ENCODE measurements around the gene TMEM263. TPM values are rescaled to one million over a fixed set of nuclear protein-coding genes. Genes with fewer than 3 reads are reported as not detected.
"Not testable (repeated sequence)": the region's sequence is repeated elsewhere in the genome, so short reads cannot be mapped to it uniquely, and the experiment has no call there.

The TMEM263 gene
- polyA plus RNA-seq = 17.8 TPM

DNA sequence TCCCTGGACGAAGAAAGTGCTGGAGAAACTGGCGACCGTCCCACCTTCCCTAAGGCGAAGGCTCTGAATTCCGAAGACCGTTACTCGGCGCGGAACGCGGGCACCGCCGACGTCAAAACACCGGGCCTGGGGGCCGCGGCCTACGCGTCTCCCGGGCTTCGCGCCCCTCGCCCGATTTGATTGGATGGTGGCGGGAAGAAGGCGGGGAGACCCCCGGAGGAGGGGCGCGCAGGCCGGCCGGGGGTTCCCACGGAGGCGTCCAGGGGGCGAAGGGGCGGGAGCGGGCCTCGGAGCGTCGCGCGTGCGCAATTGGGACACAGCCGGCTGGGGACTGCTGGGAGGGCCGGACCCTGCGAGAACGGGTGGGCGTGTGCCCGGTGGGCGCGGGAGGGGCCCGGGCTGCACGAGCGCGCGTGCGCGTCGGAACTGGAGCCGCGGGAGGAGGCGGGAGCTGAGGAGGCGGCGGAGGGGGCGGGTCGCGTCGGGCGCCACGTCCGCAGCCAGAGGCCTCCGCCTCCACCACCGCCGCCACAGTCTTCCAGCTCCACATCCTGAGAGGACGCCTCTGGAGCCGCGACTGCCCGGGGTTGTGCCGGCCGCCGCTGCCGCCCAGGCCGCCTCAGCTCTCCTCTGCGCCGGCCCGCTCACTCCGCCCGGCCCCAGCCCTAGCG, at the start of gene TMEM263:
Gene TMEM263, plus strand, starts transcription at position 531 of the 671 bp plus-strand sequence. CDS start 11,210 bp downstream, outside the sequence.
- Mint-ChIP-seq H3K4me1 (peaks cover 11 to 15% (median 11%) of the 10 kb centered on the region in 3 donors), H3K9me3 (no peaks in the 10 kb centered on the region), H3K27ac (peak within 1 kb of the TSS; percentile 90 to 96 (median 93)), H3K27me3 (no peaks in the 10 kb centered on the region), H3K36me3 (no peaks in the 10 kb centered on the region), H3K4me3 (peak within 1 kb of the TSS; percentile 87 to 99 (median 98))

DNA sequence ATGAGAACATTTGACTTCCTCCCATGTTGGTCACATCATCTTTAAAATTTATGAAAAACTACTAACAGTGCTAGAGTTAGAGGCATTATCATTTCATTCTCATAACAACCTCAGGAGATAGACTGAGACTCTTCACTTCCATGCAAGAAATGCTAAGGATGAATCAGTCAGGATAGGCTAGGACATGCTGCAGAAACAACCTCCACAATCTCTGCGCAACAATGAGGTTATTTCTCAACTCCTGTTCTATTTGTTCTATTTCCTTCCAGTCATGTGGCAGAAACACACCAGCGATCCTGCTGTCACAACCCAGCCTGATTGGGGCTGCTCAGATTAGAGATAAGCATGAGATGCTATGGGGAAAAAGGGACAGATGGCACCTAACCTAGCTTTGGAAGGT, 49.0 kb upstream of the TMEM263 start:
- Mint-ChIP-seq H3K36me3 (no peaks in the 10 kb centered on the region), H3K27me3 (peaks cover 76% of the 10 kb centered on the region), H3K4me3 (no peak overlapping the region), H3K27ac (no peak overlapping the region), H3K4me1 (peaks cover 12 to 19% (median 14%) of the 10 kb centered on the region in 3 donors), H3K9me3 (peaks cover 0 to 9% (median 3%) of the 10 kb centered on the region in 3 donors)

DNA sequence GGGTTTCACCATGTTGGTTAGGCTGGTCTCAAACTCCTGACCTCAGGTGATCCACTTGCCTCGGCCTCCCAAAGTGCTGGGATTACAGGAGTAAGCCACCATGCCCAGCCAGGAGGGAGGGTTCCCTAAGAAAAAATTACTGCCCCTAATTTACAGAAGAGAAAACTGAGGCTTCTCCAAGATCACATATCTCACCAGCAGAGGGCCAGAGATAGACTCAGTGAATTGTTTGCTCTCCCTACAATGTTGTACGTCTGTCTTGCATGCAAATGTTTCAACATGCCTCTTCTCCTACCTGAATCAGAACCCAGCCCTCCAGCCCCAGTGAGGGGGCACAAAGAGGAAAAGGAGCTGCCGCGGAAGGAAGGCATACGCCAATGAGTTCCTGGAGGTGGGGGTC, 48.3 kb upstream of the TMEM263 start:
- Mint-ChIP-seq H3K9me3 (peaks cover 0 to 9% (median 3%) of the 10 kb centered on the region in 3 donors), H3K4me3 (no peak overlapping the region), H3K27me3 (peaks cover 74% of the 10 kb centered on the region), H3K36me3 (no peaks in the 10 kb centered on the region), H3K27ac (no peak overlapping the region), H3K4me1 (peaks cover 14 to 19% (median 14%) of the 10 kb centered on the region in 3 donors)

DNA sequence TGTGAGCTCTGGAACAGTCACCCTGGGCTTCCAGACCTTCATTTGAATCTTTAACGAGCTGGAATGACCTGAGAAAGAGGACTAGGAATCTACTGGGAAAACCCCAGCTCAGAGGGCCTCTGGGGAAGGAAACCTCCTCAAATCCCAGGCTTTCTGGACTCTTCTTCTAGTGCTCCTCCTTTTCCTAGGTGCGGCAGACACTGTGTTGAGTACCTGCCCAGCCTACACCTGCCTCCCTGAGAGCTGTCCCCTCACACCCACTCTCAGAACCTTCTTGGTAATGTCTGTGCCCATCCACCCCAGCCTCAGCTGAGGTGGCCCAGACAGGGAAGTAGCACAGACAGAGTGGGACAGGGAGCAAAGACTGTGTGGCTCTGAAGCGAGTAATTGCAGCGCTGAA, 47.9 kb upstream of the TMEM263 start:
- H3K4me3 Mint-ChIP-seq = no peak overlapping the region
- peaks cover 14 to 21% (median 14%) of the 10 kb centered on the region in 3 donors for H3K4me1 Mint-ChIP-seq
- H3K36me3 Mint-ChIP-seq = no peaks in the 10 kb centered on the region
- H3K27ac Mint-ChIP-seq = peak overlapping the region in 1 of 3 donors; percentile 10
- H3K27me3 Mint-ChIP-seq = peaks cover 74% of the 10 kb centered on the region
- H3K9me3 Mint-ChIP-seq = peaks cover 0 to 9% (median 3%) of the 10 kb centered on the region in 3 donors

DNA sequence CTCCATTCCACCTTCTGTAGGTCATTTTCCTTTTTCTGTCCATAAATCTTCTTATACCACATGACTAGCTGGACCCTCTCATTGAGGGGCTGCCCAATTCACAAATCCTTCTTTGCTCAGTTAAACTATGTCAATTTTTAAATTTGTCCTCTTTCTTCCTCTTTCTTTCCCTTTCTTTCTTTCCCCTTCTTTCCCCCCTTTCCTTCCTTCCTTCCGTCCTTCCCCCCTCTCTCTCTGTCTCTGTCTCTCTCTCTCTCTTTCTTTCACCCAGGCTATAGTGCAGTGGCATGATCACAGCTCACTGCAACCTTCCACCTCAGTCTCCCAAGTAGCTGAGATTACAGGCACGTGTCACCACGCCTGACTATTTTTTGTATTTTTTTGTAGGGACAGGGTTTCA, 47.1 kb upstream of the TMEM263 start:
- Mint-ChIP-seq H3K4me3 (peak overlapping the region in 1 of 4 donors; percentile 28), H3K27ac (peak overlapping the region in 1 of 3 donors; percentile 10), H3K9me3 (peaks cover 0 to 9% (median 3%) of the 10 kb centered on the region in 3 donors), H3K27me3 (peaks cover 74% of the 10 kb centered on the region), H3K36me3 (no peaks in the 10 kb centered on the region), H3K4me1 (peaks cover 14 to 18% (median 14%) of the 10 kb centered on the region in 3 donors)

DNA sequence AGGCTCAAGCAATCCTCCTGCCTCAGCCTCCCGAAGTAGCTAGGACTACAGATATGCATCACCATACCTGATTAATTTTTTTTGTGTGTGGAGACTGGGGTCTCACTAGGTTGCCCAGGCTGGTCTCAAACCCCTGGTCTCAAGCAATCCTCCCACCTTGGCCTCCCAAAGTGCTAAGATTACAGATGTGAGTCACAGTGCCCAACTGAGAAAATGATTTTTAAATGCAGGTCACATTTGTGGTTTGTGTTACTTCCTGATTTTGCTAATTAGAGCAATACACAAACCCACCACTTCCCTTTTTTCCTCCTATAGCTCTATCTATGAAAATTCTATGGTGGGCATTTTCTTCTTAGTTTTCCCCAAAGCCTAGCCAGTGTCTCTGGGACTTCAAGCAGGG, 45.5 kb upstream of the TMEM263 start:
- Mint-ChIP-seq H3K36me3 (no peaks in the 10 kb centered on the region), H3K4me3 (no peak overlapping the region), H3K27me3 (peaks cover 81% of the 10 kb centered on the region), H3K4me1 (peaks cover 14 to 19% (median 18%) of the 10 kb centered on the region in 3 donors), H3K9me3 (peaks cover 0 to 9% (median 3%) of the 10 kb centered on the region in 3 donors), H3K27ac (peak overlapping the region in 1 of 3 donors; percentile 47)

DNA sequence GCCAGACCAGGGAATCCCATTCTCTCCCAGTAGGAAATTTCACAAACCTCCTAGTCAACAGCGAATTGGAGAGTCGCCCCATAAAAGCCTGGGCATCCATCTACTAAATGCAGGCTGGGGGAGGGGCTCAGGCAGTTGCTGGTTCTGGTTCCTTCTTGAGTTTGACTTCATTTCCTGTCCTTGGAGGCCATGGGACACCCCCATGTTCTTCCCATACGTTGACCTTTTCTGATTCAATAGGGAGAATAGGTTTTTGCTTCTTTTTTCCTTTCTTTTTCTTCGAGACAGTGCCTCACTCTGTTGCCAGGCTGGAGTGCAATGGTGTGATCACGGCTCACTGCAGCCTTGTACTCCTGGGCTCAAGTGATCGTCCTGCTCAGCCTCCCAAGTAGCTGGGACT, 44.1 kb upstream of the TMEM263 start:
- no peak overlapping the region for H3K27ac Mint-ChIP-seq
- H3K36me3 Mint-ChIP-seq = no peaks in the 10 kb centered on the region
- H3K9me3 Mint-ChIP-seq = peaks cover 0 to 6% (median 3%) of the 10 kb centered on the region in 3 donors
- H3K4me3 Mint-ChIP-seq = no peak overlapping the region
- H3K4me1 Mint-ChIP-seq = peaks cover 14 to 19% (median 18%) of the 10 kb centered on the region in 3 donors
- peaks cover 86% of the 10 kb centered on the region for H3K27me3 Mint-ChIP-seq

DNA sequence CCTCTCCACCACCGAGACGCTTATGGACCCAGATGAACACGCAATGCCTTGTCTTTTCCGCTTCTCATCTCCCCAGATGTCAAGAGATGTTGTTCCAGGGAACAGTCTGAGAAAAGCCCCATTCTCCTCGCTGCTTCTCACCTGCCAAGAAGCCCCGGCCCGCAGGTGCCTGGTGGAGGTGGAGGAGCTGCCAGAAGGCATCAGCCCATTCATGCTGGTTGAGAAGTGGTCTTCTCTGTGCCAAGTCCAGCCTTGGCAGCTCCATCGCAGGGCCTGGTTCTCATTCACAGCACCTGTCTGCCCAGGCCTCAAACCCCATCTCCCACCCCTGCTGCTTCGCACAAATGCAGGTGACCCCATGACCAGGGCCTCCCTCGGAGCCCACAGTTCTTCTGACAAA, 42.3 kb upstream of the TMEM263 start:
- Mint-ChIP-seq H3K4me3 (no peak overlapping the region), H3K9me3 (no peaks in the 10 kb centered on the region), H3K27ac (no peak overlapping the region), H3K36me3 (no peaks in the 10 kb centered on the region), H3K4me1 (peaks cover 10 to 15% (median 14%) of the 10 kb centered on the region in 3 donors), H3K27me3 (peaks cover 79% of the 10 kb centered on the region)

DNA sequence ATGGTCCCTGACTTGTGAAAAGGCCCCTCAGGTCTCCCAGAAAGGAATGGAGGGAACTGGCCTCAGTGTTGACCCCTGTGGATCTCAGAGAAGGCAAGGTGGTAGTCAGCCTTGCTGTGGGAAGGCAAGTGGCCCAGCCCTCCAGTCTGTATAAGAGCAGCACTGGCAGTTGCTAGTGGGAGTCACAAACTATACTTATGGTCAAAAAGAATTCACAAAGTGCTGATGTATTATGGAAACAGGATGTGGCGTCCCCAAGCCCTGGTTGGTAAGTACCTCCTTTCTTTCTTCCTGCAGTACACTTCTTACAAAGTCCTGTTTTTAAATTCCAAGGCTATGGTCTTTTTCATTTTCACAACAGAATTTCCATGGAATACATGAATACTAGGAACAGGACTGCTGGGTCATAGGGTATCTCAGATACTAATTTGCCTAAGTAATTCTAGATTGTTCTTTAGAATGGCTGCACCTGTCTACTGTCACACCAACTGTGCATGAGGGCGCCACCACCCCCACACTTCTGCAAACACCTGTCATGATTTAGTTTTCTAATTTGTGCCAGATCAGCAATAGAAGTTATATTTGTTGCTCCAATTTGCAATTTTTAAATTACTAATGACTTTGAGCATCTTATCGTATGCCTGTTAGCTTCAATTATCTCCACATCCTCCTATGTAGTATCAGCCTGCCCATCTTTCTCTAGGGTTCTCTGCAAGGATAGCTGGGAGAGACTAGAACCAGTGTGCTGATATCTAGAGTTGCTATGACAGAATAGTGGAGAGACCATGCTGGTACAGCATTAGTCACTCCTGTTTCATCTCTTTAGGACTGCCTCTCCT, 40.7 kb upstream of the TMEM263 start:
- peaks cover 12 to 18% (median 15%) of the 10 kb centered on the region in 3 donors for H3K4me1 Mint-ChIP-seq
- no peaks in the 10 kb centered on the region for H3K36me3 Mint-ChIP-seq
- peaks cover 80% of the 10 kb centered on the region for H3K27me3 Mint-ChIP-seq
- H3K4me3 Mint-ChIP-seq = no peak overlapping the region
- H3K27ac Mint-ChIP-seq = no peak overlapping the region
- H3K9me3 Mint-ChIP-seq = no peaks in the 10 kb centered on the region

DNA sequence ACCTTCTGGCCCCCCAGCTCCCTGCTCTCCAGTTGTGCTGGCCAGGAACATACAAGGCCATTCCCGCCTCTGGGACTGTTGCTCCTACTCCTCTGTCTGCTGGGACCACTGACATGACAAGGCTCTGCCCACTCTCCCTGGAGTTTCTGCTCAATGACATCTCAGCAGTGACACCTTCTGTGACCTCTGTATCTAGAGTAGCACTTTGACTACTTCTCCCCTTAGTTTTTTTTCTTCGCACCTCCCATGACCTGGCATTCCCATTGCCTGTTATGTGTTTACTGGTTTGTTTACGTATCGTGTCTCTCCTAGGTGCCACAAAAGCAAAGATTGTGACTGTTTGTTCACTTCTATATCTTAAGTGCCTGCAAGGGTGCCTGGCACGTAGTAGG, 40.1 kb upstream of the TMEM263 start:
- H3K9me3 Mint-ChIP-seq = no peaks in the 10 kb centered on the region
- peaks cover 74% of the 10 kb centered on the region for H3K27me3 Mint-ChIP-seq
- H3K27ac Mint-ChIP-seq = no peak overlapping the region
- H3K36me3 Mint-ChIP-seq = no peaks in the 10 kb centered on the region
- peaks cover 6 to 12% (median 9%) of the 10 kb centered on the region in 3 donors for H3K4me1 Mint-ChIP-seq
- peak overlapping the region in 1 of 4 donors; percentile 6 for H3K4me3 Mint-ChIP-seq

DNA sequence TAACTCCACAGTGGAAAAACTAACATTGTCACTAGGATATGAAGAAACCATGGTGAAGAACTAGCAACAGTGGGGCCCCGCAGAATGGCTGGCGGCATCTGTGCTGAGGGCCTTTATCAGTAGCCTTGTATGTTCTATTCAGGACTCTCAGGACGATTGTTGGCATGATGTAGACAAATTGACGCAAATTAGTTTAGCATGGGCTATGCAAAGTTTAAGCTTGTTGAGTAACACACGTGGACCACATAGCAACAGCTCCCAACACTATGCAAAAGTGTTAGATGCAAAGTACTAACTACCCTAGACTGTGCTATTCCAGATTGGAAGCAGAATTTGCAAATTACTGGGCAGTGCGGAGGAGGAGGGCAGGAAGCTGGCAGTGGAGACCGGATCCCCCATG, 38.2 kb upstream of the TMEM263 start:
- Mint-ChIP-seq H3K27ac (no peak overlapping the region), H3K36me3 (no peaks in the 10 kb centered on the region), H3K9me3 (no peaks in the 10 kb centered on the region), H3K4me1 (peaks cover 3 to 8% (median 6%) of the 10 kb centered on the region in 3 donors), H3K27me3 (peaks cover 80% of the 10 kb centered on the region), H3K4me3 (no peak overlapping the region)

DNA sequence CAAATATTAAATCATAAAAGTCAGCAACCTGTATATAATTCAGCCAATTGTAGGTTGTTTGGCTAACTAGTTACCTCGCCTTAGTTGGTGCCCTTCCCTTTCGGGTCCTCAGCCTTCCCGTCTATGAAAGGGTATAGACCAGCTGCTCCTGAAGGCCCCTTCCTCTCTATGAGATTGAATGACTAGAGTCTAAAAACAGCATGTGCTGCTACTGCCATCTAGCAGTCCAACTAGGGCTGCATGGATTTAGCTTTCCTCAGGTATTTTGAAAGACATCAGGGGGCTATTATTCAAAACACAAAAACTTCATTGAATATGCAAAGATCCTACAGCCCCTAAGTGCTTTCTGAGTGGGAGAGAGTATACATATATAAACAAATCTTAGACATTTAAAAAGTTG, 37.0 kb upstream of the TMEM263 start:
- Mint-ChIP-seq H3K27ac (no peak overlapping the region), H3K27me3 (peaks cover 77% of the 10 kb centered on the region), H3K36me3 (no peaks in the 10 kb centered on the region), H3K4me1 (peaks cover 3 to 6% (median 4%) of the 10 kb centered on the region in 3 donors), H3K4me3 (no peak overlapping the region), H3K9me3 (peaks cover 5 to 7% (median 7%) of the 10 kb centered on the region in 3 donors)

DNA sequence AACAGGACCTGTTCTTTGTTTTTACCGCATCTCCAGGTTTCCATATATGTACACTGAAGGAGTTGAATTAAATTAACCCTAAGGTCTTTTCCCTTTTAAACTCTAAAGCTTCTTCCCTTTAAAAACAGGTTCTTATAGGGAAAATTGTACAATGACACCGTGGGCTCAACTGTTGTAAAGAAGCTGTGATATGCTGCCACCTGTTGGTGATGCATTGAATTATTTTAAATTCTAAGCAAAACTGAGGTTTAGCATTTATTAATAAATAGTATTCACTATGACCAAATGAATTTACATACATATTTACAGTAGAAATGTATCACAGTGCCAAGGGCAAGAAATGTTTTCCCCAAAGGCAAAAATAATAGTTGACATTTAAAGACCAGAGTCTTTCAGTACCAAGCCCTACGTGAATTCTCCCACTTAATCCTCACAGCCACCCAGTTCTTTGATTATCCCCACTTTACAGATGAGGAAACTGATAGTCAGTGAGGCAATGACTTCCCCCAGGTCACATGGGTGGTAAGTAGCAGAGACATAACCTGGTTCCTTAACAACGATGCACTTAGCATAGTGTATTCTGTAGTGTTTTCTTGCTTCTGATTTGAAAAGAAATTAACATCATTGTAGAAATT, 35.7 kb upstream of the TMEM263 start:
- Mint-ChIP-seq H3K36me3 (no peaks in the 10 kb centered on the region), H3K9me3 (peaks cover 9 to 13% (median 10%) of the 10 kb centered on the region in 3 donors), H3K27me3 (peaks cover 71% of the 10 kb centered on the region), H3K4me1 (peaks cover 2 to 4% (median 3%) of the 10 kb centered on the region in 3 donors), H3K4me3 (no peak overlapping the region), H3K27ac (no peak overlapping the region)

DNA sequence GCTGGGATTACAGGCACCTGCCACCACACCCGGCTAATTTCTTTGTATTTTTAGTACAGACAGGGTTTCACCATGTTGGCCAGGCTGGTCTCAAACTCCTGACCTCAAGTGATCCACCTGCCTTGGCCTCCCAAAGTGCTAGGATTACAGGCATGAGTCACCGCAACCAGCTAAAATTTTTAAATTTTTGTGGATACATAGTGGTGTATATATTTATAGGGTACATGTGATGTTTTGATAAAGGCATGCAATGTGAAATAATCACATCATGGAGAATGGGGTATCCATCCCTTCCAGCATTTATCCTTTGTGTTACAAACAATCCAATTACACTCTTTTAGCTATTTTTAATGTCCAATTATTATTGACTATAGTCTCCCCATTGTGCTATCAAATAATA, 33.7 kb upstream of the TMEM263 start:
- not testable (repeated sequence) for H3K4me1 Mint-ChIP-seq, H3K27ac Mint-ChIP-seq, H3K36me3 Mint-ChIP-seq, H3K4me3 Mint-ChIP-seq
- peaks cover 63% of the 10 kb centered on the region for H3K27me3 Mint-ChIP-seq
- H3K9me3 Mint-ChIP-seq = peaks cover 9 to 13% (median 10%) of the 10 kb centered on the region in 3 donors

DNA sequence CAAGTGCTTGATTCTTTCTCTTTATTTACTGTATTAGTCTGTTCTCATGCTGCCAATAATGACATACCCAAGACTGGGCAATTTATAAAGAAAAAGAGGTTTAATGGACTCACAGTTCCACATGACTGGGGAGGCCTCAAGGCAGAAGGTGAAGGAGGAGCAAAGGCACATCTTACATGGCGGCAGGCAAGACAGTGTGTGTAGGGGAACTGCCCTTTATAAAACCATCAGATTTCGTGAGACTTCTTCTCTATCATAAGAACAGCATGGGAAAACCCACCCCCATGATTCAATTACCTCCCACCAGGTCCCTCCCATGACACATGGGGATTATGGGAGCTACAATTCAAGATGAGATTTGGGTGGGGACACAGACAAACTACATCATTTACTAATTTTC, 32.1 kb upstream of the TMEM263 start:
- H3K9me3 Mint-ChIP-seq = peaks cover 9 to 15% (median 10%) of the 10 kb centered on the region in 3 donors
- not testable (repeated sequence) for H3K36me3 Mint-ChIP-seq, H3K4me1 Mint-ChIP-seq, H3K4me3 Mint-ChIP-seq, H3K27ac Mint-ChIP-seq
- H3K27me3 Mint-ChIP-seq = peaks cover 68% of the 10 kb centered on the region
